Nephron (organoid): ENCODE data around the gene CEP72.

Source experiments
- H3K27ac Mint-ChIP-seq, 3 experiments: 2 replicates each; pipeline ENCODE4 v1.8.0; 2020; ENCODE audit warnings: mixed read lengths in 3 of 3, mild to moderate bottlenecking in 2 of 3, moderate library complexity in 1 of 3
- H3K27me3 Mint-ChIP-seq: 2 replicates; pipeline ENCODE4 v1.8.0; 2021; ENCODE audit warnings: low read depth, mild to moderate bottlenecking, moderate library complexity, mixed read lengths
- H3K36me3 Mint-ChIP-seq: 2 replicates; pipeline ENCODE4 v1.8.0; 2020; ENCODE audit warnings: low read depth, mixed read lengths
- H3K4me1 Mint-ChIP-seq: 2 replicates; pipeline ENCODE4 v1.8.0; 2020; ENCODE audit warnings: mixed read lengths
- H3K4me3 Mint-ChIP-seq, 3 experiments: 2 replicates each; pipeline ENCODE4 v1.8.0; 2020; ENCODE audit warnings: mild to moderate bottlenecking in 3 of 3, mixed read lengths in 3 of 3, moderate library complexity in 2 of 3
- H3K9me3 Mint-ChIP-seq: 2 replicates; pipeline ENCODE4 v1.8.0; 2020; ENCODE audit warnings: mixed read lengths
- TF ChIP-seq, protein P1 (sequence below), 3 experiments: fragments of 200-600 bp; sonication (generic); IDR thresholded peaks; one replicate each; pipeline ENCODE4 v1.5.0; 2021; ENCODE audit warnings: antibody characterized with exemption in 3 of 3; ENCODE audit not compliant: unreplicated experiment in 3 of 3

CEP72 gene

DNA sequence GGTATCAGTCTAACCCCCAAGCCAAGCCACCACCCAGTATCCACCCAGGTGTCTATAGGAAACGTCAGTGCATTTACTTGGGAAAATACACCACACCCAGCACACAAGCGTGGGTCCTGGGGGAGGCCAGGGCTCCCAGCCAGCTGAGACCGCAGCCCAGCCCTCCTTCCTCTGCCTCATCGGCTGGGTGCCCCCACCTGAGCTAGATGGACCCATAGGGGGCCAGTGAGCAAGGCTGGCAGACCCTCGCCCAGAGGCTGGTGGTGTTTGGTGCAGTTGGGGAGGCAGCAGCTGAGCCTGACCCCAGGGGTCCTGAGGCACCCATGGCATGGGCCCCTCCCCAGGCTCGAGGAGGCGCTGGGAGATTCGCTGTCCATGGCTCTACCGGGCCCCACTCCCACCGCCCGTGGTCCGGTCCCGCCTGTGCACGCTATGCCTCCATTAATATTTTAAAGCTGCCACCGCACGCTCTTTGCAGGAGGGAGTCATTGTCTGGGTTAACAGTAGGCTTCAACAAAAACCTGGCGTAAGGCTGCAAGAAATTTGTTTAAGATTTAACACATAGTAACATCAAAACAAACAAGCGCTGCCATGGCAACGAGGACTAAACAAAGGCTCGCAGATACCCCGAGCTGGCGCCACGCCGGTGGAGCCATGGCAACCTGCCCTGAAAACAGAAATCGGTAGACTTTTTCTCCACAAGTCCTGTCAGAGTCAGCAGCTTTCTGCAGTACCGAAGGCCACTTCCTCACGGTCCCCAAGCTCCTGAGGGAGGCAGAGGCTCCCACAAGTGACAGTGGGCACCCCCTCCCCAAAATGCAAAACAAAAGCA, 60.4 kb downstream of the CEP72 start:
- Mint-ChIP-seq H3K4me1 (peaks cover 8% of the 10 kb centered on the region), H3K9me3 (no peaks in the 10 kb centered on the region), H3K36me3 (peaks cover 2% of the 10 kb centered on the region), H3K27ac (peak overlapping the region; percentile 78 to 89 (median 86)), H3K4me3 (peak overlapping the region; percentile 13 to 55 (median 45)), H3K27me3 (peaks cover 14% of the 10 kb centered on the region)
- TF ChIP-seq, protein P1, sequence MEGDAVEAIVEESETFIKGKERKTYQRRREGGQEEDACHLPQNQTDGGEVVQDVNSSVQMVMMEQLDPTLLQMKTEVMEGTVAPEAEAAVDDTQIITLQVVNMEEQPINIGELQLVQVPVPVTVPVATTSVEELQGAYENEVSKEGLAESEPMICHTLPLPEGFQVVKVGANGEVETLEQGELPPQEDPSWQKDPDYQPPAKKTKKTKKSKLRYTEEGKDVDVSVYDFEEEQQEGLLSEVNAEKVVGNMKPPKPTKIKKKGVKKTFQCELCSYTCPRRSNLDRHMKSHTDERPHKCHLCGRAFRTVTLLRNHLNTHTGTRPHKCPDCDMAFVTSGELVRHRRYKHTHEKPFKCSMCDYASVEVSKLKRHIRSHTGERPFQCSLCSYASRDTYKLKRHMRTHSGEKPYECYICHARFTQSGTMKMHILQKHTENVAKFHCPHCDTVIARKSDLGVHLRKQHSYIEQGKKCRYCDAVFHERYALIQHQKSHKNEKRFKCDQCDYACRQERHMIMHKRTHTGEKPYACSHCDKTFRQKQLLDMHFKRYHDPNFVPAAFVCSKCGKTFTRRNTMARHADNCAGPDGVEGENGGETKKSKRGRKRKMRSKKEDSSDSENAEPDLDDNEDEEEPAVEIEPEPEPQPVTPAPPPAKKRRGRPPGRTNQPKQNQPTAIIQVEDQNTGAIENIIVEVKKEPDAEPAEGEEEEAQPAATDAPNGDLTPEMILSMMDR (IDR thresholded peaks at IDR 0.05; ENCODE audit: unreplicated experiment in 3 of 3), result no peak

DNA sequence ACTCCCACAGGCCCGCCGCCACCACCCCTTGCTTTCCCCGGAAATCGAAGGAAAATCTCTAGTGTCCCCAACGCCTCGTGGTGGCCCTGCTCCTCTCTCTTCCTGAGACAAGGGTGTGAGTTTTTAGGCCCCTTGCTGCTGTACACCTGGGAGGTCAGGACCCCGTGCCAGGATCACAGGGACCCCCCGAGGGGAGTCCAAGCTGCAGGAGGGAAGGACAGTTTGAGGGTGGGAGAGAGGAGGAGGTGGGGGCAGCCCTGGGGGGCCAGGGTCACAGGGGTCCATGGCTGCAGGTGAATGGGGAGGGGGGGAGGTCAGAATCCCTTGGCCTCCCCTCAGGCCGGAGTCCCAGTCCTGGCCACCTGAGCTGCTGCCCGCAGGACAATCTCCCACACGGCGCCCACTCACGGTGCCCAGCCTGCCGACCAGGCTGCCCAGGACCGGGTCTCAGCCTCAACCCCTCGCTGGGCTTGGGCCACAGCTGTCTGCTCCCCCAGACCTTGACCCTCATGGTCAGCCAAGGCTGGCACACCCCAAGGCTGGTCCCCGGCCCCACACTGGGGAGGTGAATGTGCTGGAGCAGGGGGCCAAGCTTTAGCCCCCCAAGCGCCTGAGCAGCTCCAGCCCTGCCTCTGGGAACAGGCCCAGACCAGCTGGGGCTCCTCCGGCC, 61.2 kb downstream of the CEP72 start:
- peak overlapping the region; percentile 78 to 89 (median 86) for H3K27ac Mint-ChIP-seq
- no peaks in the 10 kb centered on the region for H3K9me3 Mint-ChIP-seq
- H3K4me1 Mint-ChIP-seq, result peaks cover 8% of the 10 kb centered on the region
- TF ChIP-seq, protein P1 (IDR thresholded peaks at IDR 0.05; ENCODE audit: unreplicated experiment in 3 of 3), result no peak
- peak overlapping the region in 1 of 3 experiments; percentile 45 for H3K4me3 Mint-ChIP-seq
- peaks cover 14% of the 10 kb centered on the region for H3K27me3 Mint-ChIP-seq
- H3K36me3 Mint-ChIP-seq, result no peaks in the 10 kb centered on the region

DNA sequence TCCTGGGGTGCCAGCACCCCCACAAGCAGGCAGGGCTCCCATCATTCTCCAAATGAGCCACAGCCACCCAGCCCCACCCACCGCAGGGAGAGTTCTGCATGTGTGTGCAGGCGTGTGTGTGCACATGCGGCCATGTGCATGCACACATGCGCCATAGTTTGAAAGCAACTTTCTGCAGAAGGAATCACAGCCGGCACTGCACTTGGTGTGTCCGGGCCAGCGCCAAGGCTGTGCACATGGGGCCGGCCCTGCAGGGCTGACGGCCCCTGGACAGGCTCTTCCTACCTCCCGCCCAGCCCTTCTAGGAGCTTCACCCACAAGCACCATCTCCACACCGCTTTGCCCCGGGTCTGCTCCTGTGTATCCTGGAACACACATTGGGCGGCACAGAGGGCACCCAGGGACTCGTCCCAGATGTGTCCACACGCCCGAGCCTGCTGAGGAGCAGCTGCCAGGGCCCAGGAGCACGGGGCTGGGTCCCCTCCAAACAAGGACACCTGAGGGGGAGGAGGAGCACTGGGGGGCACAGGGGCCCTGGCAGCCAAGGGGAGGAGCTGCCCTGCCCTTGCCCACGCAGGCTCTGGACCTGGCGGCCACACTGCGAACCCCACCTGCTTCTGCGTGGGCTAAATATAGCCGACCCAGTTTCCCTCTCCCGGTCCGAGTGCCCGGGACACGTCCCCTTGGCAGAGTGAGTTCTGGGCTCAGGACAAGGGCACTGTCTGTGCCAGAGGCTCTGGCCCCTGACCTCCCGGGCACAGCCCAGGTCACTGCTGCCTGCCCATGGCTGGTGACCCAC, 61.9 kb downstream of the CEP72 start:
- no peaks in the 10 kb centered on the region for H3K9me3 Mint-ChIP-seq
- H3K27ac Mint-ChIP-seq, result no peak overlapping the region
- peaks cover 14% of the 10 kb centered on the region for H3K27me3 Mint-ChIP-seq
- no peaks in the 10 kb centered on the region for H3K36me3 Mint-ChIP-seq
- H3K4me3 Mint-ChIP-seq, result no peak overlapping the region
- TF ChIP-seq, protein P1 (IDR thresholded peaks at IDR 0.05; ENCODE audit: unreplicated experiment in 3 of 3), result no peak
- H3K4me1 Mint-ChIP-seq, result peaks cover 8% of the 10 kb centered on the region

DNA sequence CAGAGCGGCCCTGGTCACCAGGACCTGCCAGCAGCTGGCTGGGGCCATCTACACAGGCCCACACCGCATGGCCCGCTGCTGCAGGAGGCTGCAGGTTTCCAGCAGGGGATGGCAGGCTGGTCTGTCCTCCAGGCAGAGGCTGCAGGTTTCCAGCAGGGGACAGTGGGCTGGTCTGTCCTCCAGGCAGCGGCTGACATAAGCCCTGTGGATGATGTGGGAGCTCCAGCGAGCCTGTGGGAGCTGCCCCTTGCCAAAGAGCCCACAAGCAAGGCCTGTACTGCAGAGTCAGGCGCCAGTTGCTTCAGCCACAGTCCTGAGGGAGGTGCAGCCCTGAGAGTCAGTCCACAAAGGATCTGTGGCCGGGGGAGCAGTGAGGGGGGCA, 62.5 kb downstream of the CEP72 start:
- no peak overlapping the region for H3K4me3 Mint-ChIP-seq
- H3K27ac Mint-ChIP-seq, result no peak overlapping the region
- peaks cover 14% of the 10 kb centered on the region for H3K27me3 Mint-ChIP-seq
- H3K4me1 Mint-ChIP-seq, result peaks cover 8% of the 10 kb centered on the region
- no peaks in the 10 kb centered on the region for H3K36me3 Mint-ChIP-seq
- TF ChIP-seq, protein P1 (IDR thresholded peaks at IDR 0.05; ENCODE audit: unreplicated experiment in 3 of 3), result no peak
- H3K9me3 Mint-ChIP-seq, result no peaks in the 10 kb centered on the region

DNA sequence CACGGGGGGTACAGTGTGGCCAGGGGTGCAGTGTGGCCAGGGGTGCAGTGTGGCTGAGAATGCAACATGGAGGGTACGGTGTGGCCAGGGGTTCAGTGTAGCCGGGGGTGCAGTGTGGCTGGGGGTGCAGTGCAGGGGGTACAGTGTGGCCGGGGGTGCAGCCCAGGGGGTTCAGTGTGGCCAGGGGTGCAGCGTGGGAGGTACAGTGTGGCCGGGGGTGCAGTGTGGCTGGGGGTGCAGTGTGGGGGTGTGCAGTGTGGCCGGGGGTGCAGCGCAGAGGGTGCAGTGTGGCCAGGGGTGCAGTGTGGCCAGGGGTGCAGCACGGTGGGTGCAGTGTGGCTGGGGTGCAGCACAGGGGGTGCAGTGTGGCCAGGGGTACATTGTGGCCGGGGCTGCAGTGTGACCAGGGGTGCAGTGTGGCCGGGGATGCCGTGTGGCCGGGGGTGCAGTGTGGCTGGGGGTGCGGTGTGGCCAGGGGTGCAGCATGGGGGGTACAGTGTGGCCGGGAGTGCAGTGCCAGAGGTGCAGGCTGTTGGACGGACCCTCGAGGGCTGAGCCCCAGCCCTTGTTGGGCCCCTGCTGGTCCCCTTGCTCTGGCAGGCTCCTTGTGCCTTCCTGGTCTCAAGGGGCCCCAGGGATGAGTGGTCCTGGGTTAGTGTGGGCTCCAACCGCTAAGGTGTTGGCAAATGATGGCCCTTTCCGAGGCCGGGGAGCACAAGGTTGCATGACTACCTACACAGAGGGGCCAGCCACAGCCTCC, 63.2 kb downstream of the CEP72 start:
- peaks cover 14% of the 10 kb centered on the region for H3K27me3 Mint-ChIP-seq
- no peak overlapping the region for H3K4me3 Mint-ChIP-seq
- H3K4me1 Mint-ChIP-seq, result peaks cover 8% of the 10 kb centered on the region
- H3K36me3 Mint-ChIP-seq, result no peaks in the 10 kb centered on the region
- H3K27ac Mint-ChIP-seq, result no peak overlapping the region
- no peaks in the 10 kb centered on the region for H3K9me3 Mint-ChIP-seq
- TF ChIP-seq, protein P1 (IDR thresholded peaks at IDR 0.05; ENCODE audit: unreplicated experiment in 3 of 3), result no peak
